Liver (tissue), 9 donors: Measurements from ENCODE around the gene EPX. TPM values are rescaled to one million over a fixed set of nuclear protein-coding genes. Genes with fewer than 3 reads are reported as not detected.

Source experiments
- DNase-seq: peaks from one replicate; pipeline ENCODE4 v3.0.0-alpha.2; 2017; ENCODE audit warnings: low spot score
- H3K27ac ChIP-seq, 2 donors: one replicate each; pipeline ENCODE4 v1.7.0; 2013; ENCODE audit warnings: inconsistent platforms in 2 of 2, low read length in 2 of 2, control low read depth in 1 of 2, low read depth in 1 of 2, mild to moderate bottlenecking in 1 of 2
- H3K27me3 ChIP-seq, 4 donors: one replicate each; pipeline versions ENCODE4 v1.6.1 to v1.7.0; 2013; ENCODE audit warnings: low read length in 3 of 4, inconsistent platforms in 1 of 4, mild to moderate bottlenecking in 1 of 4, moderate library complexity in 1 of 4; ENCODE audit not compliant: control insufficient read depth in 4 of 4, insufficient read depth in 4 of 4
- H3K36me3 ChIP-seq, 4 donors: one replicate each; pipeline versions ENCODE4 v1.6.1 to v1.7.0; 2013; ENCODE audit warnings: low read length in 3 of 4, mild to moderate bottlenecking in 3 of 4, low read depth in 1 of 4, moderate library complexity in 1 of 4; ENCODE audit not compliant: control insufficient read depth in 4 of 4, insufficient read depth in 3 of 4
- H3K4me1 ChIP-seq, 4 donors: one replicate each; pipeline versions ENCODE4 v1.6.1 to v1.7.0; 2013; ENCODE audit warnings: low read length in 3 of 4, mild to moderate bottlenecking in 3 of 4, moderate library complexity in 1 of 4; ENCODE audit not compliant: control insufficient read depth in 4 of 4, insufficient read depth in 4 of 4
- H3K4me3 ChIP-seq, 3 donors: one replicate each; pipeline versions ENCODE4 v1.6.1 to v1.7.0; 2013; ENCODE audit warnings: low read length in 3 of 3, control low read depth in 1 of 3, low read depth in 1 of 3, mild to moderate bottlenecking in 1 of 3
- H3K9ac ChIP-seq, 2 donors: one replicate each; pipeline ENCODE4 v1.7.0; 2013; ENCODE audit warnings: low read length in 2 of 2, mild to moderate bottlenecking in 2 of 2, moderate library complexity in 2 of 2, control low read depth in 1 of 2, low read depth in 1 of 2
- H3K9me3 ChIP-seq, 4 donors: one replicate each; pipeline versions ENCODE4 v1.6.1 to v1.7.0; 2013; ENCODE audit warnings: low read length in 3 of 4; ENCODE audit not compliant: control insufficient read depth in 4 of 4
- EGR1 ChIP-seq, 2 donors: IDR thresholded peaks; 2 replicates each; pipeline ENCODE4 v1.6.1; 2016 to 2018; ENCODE audit warnings: antibody characterized with exemption in 2 of 2, low read depth in 2 of 2
- FOXA2 ChIP-seq: IDR thresholded peaks from 2 replicates; pipeline ENCODE4 v1.6.1; 2016; ENCODE audit warnings: antibody characterized with exemption
- GABPA ChIP-seq, 2 donors: IDR thresholded peaks in 1 of 2; conservative IDR thresholded peaks in 1 of 2; 2 replicates each; pipeline ENCODE4 v1.6.1; 2016; ENCODE audit warnings: antibody characterized with exemption in 2 of 2, mild to moderate bottlenecking in 1 of 2, moderate library complexity in 1 of 2
- HNF4G ChIP-seq: IDR thresholded peaks from 2 replicates; pipeline ENCODE4 v1.6.1; 2016; ENCODE audit warnings: antibody characterized with exemption
- JUND ChIP-seq, 2 donors: IDR thresholded peaks; 2 replicates each; pipeline ENCODE4 v1.6.1; 2016; ENCODE audit warnings: antibody characterized with exemption in 2 of 2
- RAD21 ChIP-seq, 2 donors: IDR thresholded peaks; 2 replicates each; pipeline ENCODE4 v1.6.1; 2016; ENCODE audit warnings: antibody characterized with exemption in 2 of 2, mild to moderate bottlenecking in 2 of 2
- RXRA ChIP-seq, 2 donors: IDR thresholded peaks; 2 replicates each; pipeline ENCODE4 v1.6.1; 2017 to 2018; ENCODE audit warnings: antibody characterized with exemption in 2 of 2, mild to moderate bottlenecking in 1 of 2
- SP1 ChIP-seq: IDR thresholded peaks from 2 replicates; pipeline ENCODE4 v1.6.1; 2018; ENCODE audit warnings: antibody characterized with exemption, mild to moderate bottlenecking
- TAF1 ChIP-seq: conservative IDR thresholded peaks from 2 replicates; pipeline ENCODE4 v1.6.1; 2016; ENCODE audit warnings: antibody characterized with exemption, mild to moderate bottlenecking
- YY1 ChIP-seq: IDR thresholded peaks from 2 replicates; pipeline ENCODE4 v1.6.1; 2016; ENCODE audit warnings: antibody characterized with exemption, mild to moderate bottlenecking
- WGBS: extraction: QIAGEN DNeasy Blood & Tissue Kit; methylation state at CpG from one replicate; pipeline ENCODE4 v1.1.7; 2013; 5-methylcytosine and 5-hydroxymethylcytosine counted together
- polyA plus RNA-seq, 2 donors: library from polyadenylated mRNA; stranded (reverse) in 1 of 2; unstranded in 1 of 2; fragments of 200-250 nt in 1 of 2; fragments of >200 nt in 1 of 2; fragmentation: Nextera tagmentation in 1 of 2; extraction: Ambion mirVana in 1 of 2; gene quantifications; one replicate each; pipeline versions ENCODE4 v1.2.1 to v1.2.3, GENCODE V29; 2013 to 2015
- total RNA-seq, 2 donors: library from RNA; depleted of rRNA; stranded (reverse); fragments of >200 nt; gene quantifications; one replicate each; pipeline ENCODE4 v1.2.3, GENCODE V29; 2014
- TF ChIP-seq, protein P1 (sequence below): IDR thresholded peaks from 2 replicates; pipeline ENCODE4 v1.6.1; 2016; ENCODE audit warnings: antibody characterized with exemption
- TF ChIP-seq, protein P2 (sequence below): IDR thresholded peaks from 2 replicates; pipeline ENCODE4 v1.6.1; 2016; ENCODE audit warnings: antibody characterized with exemption
- TF ChIP-seq, protein P3 (sequence below): IDR thresholded peaks from 2 replicates; pipeline ENCODE4 v1.6.1; 2016; ENCODE audit warnings: antibody characterized with exemption
- TF ChIP-seq, protein P4 (sequence below): IDR thresholded peaks from 2 replicates; pipeline ENCODE4 v1.6.1; 2016; ENCODE audit warnings: antibody characterized with exemption, mild to moderate bottlenecking
- donor health status: healthy.
- donor health status: healthy.
- donor health status: healthy.
- donor health status: healthy.
- donor health status: healthy.

Gene EPX
- total and polyA plus RNA-seq, 4 donors, result 0.09 to 10.0 TPM; not detected in 2

DNA sequence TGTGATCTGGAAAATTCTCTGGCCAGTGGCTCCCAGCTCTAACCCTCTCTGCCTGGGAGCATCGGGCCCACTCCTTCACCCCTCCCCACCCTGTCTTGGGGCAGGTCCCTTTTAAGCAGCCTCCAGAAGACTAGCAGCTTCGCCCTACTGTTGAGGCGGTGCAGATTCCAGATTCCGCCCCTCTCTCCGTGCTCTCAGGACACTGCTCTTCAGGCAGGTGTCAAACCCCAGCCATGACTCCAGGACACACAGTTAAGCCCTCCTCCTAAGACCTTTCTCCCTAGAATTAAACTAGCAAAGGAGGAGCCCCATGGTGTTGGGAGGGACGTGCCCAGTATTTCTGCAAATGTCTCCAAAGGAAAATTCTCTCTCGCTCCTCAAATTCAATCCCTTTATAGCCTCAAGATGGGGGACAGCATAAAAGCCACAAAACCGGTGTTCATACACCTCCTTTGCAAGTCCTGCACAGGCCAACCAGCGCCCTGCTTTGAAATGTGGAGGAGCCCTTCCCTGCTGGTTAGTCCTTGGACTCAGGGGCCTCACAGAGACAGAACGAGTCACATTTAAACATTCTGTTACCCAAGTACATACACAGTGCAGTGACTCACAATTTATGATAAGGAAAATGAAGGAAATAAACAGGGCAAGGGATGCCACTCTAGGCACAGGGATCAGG lies 53.0 kb downstream of the EPX start:
- peaks cover 0 to 4% (median 0%) of the 10 kb centered on the region in 4 donors for H3K27me3 ChIP-seq
- H3K9me3 ChIP-seq, result no peaks in the 10 kb centered on the region
- TF ChIP-seq YY1, result no peak
- no peak overlapping the region for H3K9ac ChIP-seq
- H3K4me3 ChIP-seq, result no peak overlapping the region
- no peak overlapping the region for H3K27ac ChIP-seq
- DNase-seq, result no peak
- H3K36me3 ChIP-seq, result no peaks in the 10 kb centered on the region
- 60% methylated on average over 10 of the region's 10 CpGs for WGBS
- peaks cover 0 to 18% (median 10%) of the 10 kb centered on the region in 4 donors for H3K4me1 ChIP-seq

DNA sequence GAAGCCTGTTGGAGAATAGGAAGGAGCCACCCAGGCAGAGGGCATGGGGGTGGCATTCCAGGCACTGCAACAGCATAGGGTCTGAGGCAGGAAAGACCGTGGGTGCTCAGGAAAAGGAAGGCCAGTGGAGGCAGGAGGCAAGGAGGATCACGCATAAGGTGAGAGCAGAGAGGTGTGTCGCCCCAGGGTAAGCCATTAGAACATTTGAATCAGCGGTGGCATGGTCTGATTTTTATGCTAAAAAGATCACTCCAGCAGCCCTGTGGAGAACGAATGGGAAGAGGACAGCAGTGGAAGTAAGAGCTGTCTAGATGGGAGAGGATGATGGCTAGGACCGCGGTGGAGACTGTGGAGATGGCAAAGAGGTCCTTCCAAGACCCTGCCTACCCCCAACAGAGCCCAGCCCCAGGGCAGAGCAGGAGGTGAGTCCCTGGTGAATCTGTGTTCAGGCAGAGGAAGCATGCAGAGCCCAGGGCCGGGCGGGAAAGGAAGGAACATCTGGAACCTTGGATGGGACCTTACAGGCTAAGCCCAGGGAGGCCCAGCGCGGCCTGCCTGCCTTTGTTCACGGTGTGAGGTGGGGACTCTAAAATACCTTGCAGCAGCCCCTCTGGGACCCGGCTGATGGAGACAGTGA lies 53.7 kb downstream of the EPX start:
- no peaks in the 10 kb centered on the region for H3K9me3 ChIP-seq
- H3K4me3 ChIP-seq, result no peak overlapping the region
- H3K36me3 ChIP-seq, result no peaks in the 10 kb centered on the region
- no peak overlapping the region for H3K27ac ChIP-seq
- TF ChIP-seq, protein P1, sequence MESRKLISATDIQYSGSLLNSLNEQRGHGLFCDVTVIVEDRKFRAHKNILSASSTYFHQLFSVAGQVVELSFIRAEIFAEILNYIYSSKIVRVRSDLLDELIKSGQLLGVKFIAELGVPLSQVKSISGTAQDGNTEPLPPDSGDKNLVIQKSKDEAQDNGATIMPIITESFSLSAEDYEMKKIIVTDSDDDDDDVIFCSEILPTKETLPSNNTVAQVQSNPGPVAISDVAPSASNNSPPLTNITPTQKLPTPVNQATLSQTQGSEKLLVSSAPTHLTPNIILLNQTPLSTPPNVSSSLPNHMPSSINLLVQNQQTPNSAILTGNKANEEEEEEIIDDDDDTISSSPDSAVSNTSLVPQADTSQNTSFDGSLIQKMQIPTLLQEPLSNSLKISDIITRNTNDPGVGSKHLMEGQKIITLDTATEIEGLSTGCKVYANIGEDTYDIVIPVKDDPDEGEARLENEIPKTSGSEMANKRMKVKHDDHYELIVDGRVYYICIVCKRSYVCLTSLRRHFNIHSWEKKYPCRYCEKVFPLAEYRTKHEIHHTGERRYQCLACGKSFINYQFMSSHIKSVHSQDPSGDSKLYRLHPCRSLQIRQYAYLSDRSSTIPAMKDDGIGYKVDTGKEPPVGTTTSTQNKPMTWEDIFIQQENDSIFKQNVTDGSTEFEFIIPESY, result no peak
- no peak for TF ChIP-seq RAD21 (IDR thresholded peaks at IDR 0.05)
- TF ChIP-seq, protein P2, sequence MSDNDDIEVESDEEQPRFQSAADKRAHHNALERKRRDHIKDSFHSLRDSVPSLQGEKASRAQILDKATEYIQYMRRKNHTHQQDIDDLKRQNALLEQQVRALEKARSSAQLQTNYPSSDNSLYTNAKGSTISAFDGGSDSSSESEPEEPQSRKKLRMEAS, result no peak
- no peak for TF ChIP-seq GABPA (IDR thresholded peaks at IDR 0.05 in 1 of 2, conservative IDR thresholded peaks at IDR 0.05 in 1 of 2)
- no peak for TF ChIP-seq EGR1 (IDR thresholded peaks at IDR 0.05; ENCODE audit: low read depth in 2 of 2)
- TF ChIP-seq, protein P3, sequence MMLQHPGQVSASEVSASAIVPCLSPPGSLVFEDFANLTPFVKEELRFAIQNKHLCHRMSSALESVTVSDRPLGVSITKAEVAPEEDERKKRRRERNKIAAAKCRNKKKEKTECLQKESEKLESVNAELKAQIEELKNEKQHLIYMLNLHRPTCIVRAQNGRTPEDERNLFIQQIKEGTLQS, result no peak
- no peak for TF ChIP-seq YY1
- TF ChIP-seq, protein P4, sequence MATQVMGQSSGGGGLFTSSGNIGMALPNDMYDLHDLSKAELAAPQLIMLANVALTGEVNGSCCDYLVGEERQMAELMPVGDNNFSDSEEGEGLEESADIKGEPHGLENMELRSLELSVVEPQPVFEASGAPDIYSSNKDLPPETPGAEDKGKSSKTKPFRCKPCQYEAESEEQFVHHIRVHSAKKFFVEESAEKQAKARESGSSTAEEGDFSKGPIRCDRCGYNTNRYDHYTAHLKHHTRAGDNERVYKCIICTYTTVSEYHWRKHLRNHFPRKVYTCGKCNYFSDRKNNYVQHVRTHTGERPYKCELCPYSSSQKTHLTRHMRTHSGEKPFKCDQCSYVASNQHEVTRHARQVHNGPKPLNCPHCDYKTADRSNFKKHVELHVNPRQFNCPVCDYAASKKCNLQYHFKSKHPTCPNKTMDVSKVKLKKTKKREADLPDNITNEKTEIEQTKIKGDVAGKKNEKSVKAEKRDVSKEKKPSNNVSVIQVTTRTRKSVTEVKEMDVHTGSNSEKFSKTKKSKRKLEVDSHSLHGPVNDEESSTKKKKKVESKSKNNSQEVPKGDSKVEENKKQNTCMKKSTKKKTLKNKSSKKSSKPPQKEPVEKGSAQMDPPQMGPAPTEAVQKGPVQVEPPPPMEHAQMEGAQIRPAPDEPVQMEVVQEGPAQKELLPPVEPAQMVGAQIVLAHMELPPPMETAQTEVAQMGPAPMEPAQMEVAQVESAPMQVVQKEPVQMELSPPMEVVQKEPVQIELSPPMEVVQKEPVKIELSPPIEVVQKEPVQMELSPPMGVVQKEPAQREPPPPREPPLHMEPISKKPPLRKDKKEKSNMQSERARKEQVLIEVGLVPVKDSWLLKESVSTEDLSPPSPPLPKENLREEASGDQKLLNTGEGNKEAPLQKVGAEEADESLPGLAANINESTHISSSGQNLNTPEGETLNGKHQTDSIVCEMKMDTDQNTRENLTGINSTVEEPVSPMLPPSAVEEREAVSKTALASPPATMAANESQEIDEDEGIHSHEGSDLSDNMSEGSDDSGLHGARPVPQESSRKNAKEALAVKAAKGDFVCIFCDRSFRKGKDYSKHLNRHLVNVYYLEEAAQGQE, result no peak
- TF ChIP-seq HNF4G, result no peak
- no peak for TF ChIP-seq SP1
- TF ChIP-seq RXRA (IDR thresholded peaks at IDR 0.05), result no peak
- TF ChIP-seq JUND (IDR thresholded peaks at IDR 0.05), result no peak
- TF ChIP-seq FOXA2, result no peak
- TF ChIP-seq TAF1, result no peak
- H3K27me3 ChIP-seq, result peaks cover 0 to 4% (median 0%) of the 10 kb centered on the region in 4 donors
- peaks cover 0 to 19% (median 10%) of the 10 kb centered on the region in 4 donors for H3K4me1 ChIP-seq
- DNase-seq, result no peak
- H3K9ac ChIP-seq, result no peak overlapping the region
- WGBS, result 82% methylated on average over 13 of the region's 13 CpGs
